Measurements from ENCODE around the gene SMYD3.

Gene SMYD3

GRCh38 chr1:245984390-245985155 lies 522.5 kb downstream of the SMYD3 start:
- ATAC-seq (ENCODE audit: insufficient read depth, low read depth) (no peak), DNase-seq (no peak)
- H4K20me1 ChIP-seq (ENCODE audit: insufficient read depth, low read length) = no peaks in the 10 kb centered on the region
- no peaks in the 10 kb centered on the region for H3K9me3 ChIP-seq (ENCODE audit: insufficient read depth, low read length, severe bottlenecking)
- no peak overlapping the region for H2AFZ ChIP-seq (ENCODE audit: low read depth, low read length)
- no peaks in the 10 kb centered on the region for H3K79me2 ChIP-seq (ENCODE audit: insufficient read depth, low read length)
- no peaks in the 10 kb centered on the region for H3K4me1 ChIP-seq (ENCODE audit: insufficient read depth, low read length)
- H3K9ac ChIP-seq (ENCODE audit: low read depth, low read length) = no peak overlapping the region
- H3K4me2 ChIP-seq (ENCODE audit: insufficient read depth, low read length) = no peak overlapping the region
- no peaks in the 10 kb centered on the region for H3K27me3 ChIP-seq (ENCODE audit: insufficient read depth, low read length, poor library complexity)
- H3K27ac ChIP-seq (ENCODE audit: low read length) = no peak overlapping the region
- TF ChIP-seq CTCF (IDR thresholded peaks at IDR 0.05; ENCODE audit: borderline replicate concordance, extremely low read depth, low read length, poor library complexity, severe bottlenecking) (no peak), EZH2 (IDR thresholded peaks at IDR 0.05; ENCODE audit: borderline replicate concordance, low read depth, low read length, severe bottlenecking) (no peak)
- no peaks in the 10 kb centered on the region for H3K36me3 ChIP-seq (ENCODE audit: insufficient read depth, low read length)
- no peak overlapping the region for H3K4me3 ChIP-seq (ENCODE audit: low read depth in 1 of 2, low read length in 2 of 2)

- H2AFZ ChIP-seq (ENCODE audit: low read depth, low read length) = no peak overlapping the region
- H3K9me3 ChIP-seq (ENCODE audit: insufficient read depth, low read length, severe bottlenecking) = no peaks in the 10 kb centered on the region
- H3K36me3 ChIP-seq (ENCODE audit: insufficient read depth, low read length) = no peaks in the 10 kb centered on the region
- H3K9ac ChIP-seq (ENCODE audit: low read depth, low read length) = no peak overlapping the region
- no peak overlapping the region for H3K4me2 ChIP-seq (ENCODE audit: insufficient read depth, low read length)
- TF ChIP-seq CTCF (IDR thresholded peaks at IDR 0.05; ENCODE audit: borderline replicate concordance, extremely low read depth, low read length, poor library complexity, severe bottlenecking) (no peak), EZH2 (IDR thresholded peaks at IDR 0.05; ENCODE audit: borderline replicate concordance, low read depth, low read length, severe bottlenecking) (no peak)
- H3K4me1 ChIP-seq (ENCODE audit: insufficient read depth, low read length) = no peaks in the 10 kb centered on the region
- no peaks in the 10 kb centered on the region for H3K79me2 ChIP-seq (ENCODE audit: insufficient read depth, low read length)
- no peak overlapping the region for H3K4me3 ChIP-seq (ENCODE audit: low read depth in 1 of 2, low read length in 2 of 2)
- no peak overlapping the region for H3K27ac ChIP-seq (ENCODE audit: low read length)
- no peaks in the 10 kb centered on the region for H4K20me1 ChIP-seq (ENCODE audit: insufficient read depth, low read length)
- DNase-seq = no peak
- no peak for ATAC-seq (ENCODE audit: insufficient read depth, low read depth)
- H3K27me3 ChIP-seq (ENCODE audit: insufficient read depth, low read length, poor library complexity) = no peaks in the 10 kb centered on the region
Observed at GRCh38 chr1:245983294-245983967, 523.6 kb downstream of the SMYD3 start.

- Histone ChIP-seq H4K20me1 (ENCODE audit: insufficient read depth, low read length) (no peaks in the 10 kb centered on the region), H3K27me3 (ENCODE audit: insufficient read depth, low read length, poor library complexity) (no peaks in the 10 kb centered on the region), H3K9me3 (ENCODE audit: insufficient read depth, low read length, severe bottlenecking) (no peaks in the 10 kb centered on the region), H3K79me2 (ENCODE audit: insufficient read depth, low read length) (no peaks in the 10 kb centered on the region), H3K4me3 (ENCODE audit: low read depth in 1 of 2, low read length in 2 of 2) (no peak overlapping the region), H3K9ac (ENCODE audit: low read depth, low read length) (no peak overlapping the region), H2AFZ (ENCODE audit: low read depth, low read length) (no peak overlapping the region), H3K36me3 (ENCODE audit: insufficient read depth, low read length) (no peaks in the 10 kb centered on the region), H3K27ac (ENCODE audit: low read length) (no peak overlapping the region), H3K4me1 (ENCODE audit: insufficient read depth, low read length) (no peaks in the 10 kb centered on the region), H3K4me2 (ENCODE audit: insufficient read depth, low read length) (no peak overlapping the region)
- ATAC-seq (ENCODE audit: insufficient read depth, low read depth) (no peak), DNase-seq (no peak)
- no peak for TF ChIP-seq EZH2 (IDR thresholded peaks at IDR 0.05; ENCODE audit: borderline replicate concordance, low read depth, low read length, severe bottlenecking)
- no peak for TF ChIP-seq CTCF (IDR thresholded peaks at IDR 0.05; ENCODE audit: borderline replicate concordance, extremely low read depth, low read length, poor library complexity, severe bottlenecking)
Observed at GRCh38 chr1:245979589-245979988, 527.5 kb downstream of the SMYD3 start.

Data from DND-41 (cell line).